VCaP (cell line): ENCODE results near the gene BCAS3.
"Not testable (repeated sequence)": the region's sequence is repeated elsewhere in the genome, so short reads cannot be mapped to it uniquely, and the experiment has no call there.

Experiments used
- H3K27ac ChIP-seq: fragments of 450-650 bp; 2 replicates; pipeline ENCODE4 v1.5.1; 2017
- CTCF ChIP-seq: fragments of 450-650 bp; conservative IDR thresholded peaks from 2 replicates; pipeline ENCODE4 v1.5.1; 2017; ENCODE audit warnings: mild to moderate bottlenecking, moderate library complexity

Gene BCAS3

GRCh38 chr17:60653569-60653968 lies 24.1 kb upstream of the BCAS3 start:
- TF ChIP-seq CTCF: no peak

GRCh38 chr17:60656499-60656898 lies 21.2 kb upstream of the BCAS3 start:
- peak overlapping the region; percentile 27; the same call in 1 of the 2 replicates for H3K27ac ChIP-seq
- TF ChIP-seq CTCF: peak; percentile 17; the same call in 1 of the 2 replicates

More at GRCh38 chr17:60653569-60653968, 24.1 kb upstream of the BCAS3 start:
- no peak overlapping the region for H3K27ac ChIP-seq

- no peak overlapping the region for H3K27ac ChIP-seq
Observed at GRCh38 chr17:60659156-60659555, 18.5 kb upstream of the BCAS3 start.

GRCh38 chr17:60661489-60661888 lies 16.2 kb upstream of the BCAS3 start:
- TF ChIP-seq CTCF: no peak
- H3K27ac ChIP-seq: no peak overlapping the region

More at GRCh38 chr17:60659156-60659555, 18.5 kb upstream of the BCAS3 start:
- no peak for TF ChIP-seq CTCF

GRCh38 chr17:60664022-60664421 lies 13.6 kb upstream of the BCAS3 start:
- TF ChIP-seq CTCF: no peak
- no peak overlapping the region for H3K27ac ChIP-seq

GRCh38 chr17:60665602-60666001 lies 12.0 kb upstream of the BCAS3 start:
- no peak for TF ChIP-seq CTCF
- no peak overlapping the region for H3K27ac ChIP-seq

GRCh38 chr17:60668741-60669140 lies 8.9 kb upstream of the BCAS3 start:
- not testable (repeated sequence) for H3K27ac ChIP-seq

- no peak overlapping the region for H3K27ac ChIP-seq
Observed at GRCh38 chr17:60671482-60671881, 6.2 kb upstream of the BCAS3 start.

GRCh38 chr17:60674637-60675036 lies 3.0 kb upstream of the BCAS3 start:
- not testable (repeated sequence) for H3K27ac ChIP-seq

More at GRCh38 chr17:60671482-60671881, 6.2 kb upstream of the BCAS3 start:
- no peak for TF ChIP-seq CTCF
